Stimulated activated CD8-positive, alpha-beta memory T cell treated with anti-CD3 and anti-CD28 coated beads, Interleukin-7, amount 100 ng/mL, for 24 hours (primary cell): ENCODE measurements around the gene SLC25A6.
"Not testable (repeated sequence)": the region's sequence is repeated elsewhere in the genome, so short reads cannot be mapped to it uniquely, and the experiment has no call there.

ENCODE experiments used
- DNase-seq: peaks from one replicate; pipeline ENCODE4 v3.0.0-alpha.2; 2020; ENCODE audit warnings: low read depth

SLC25A6 gene

GRCh38 chrX:1391707-1392375 lies at the start of gene SLC25A6:
Gene SLC25A6 (minus strand): TSS chrX:1392113. CDS start chrX:1392009, 104 bp downstream.
- DNase-seq = peak; percentile 99

DNA sequence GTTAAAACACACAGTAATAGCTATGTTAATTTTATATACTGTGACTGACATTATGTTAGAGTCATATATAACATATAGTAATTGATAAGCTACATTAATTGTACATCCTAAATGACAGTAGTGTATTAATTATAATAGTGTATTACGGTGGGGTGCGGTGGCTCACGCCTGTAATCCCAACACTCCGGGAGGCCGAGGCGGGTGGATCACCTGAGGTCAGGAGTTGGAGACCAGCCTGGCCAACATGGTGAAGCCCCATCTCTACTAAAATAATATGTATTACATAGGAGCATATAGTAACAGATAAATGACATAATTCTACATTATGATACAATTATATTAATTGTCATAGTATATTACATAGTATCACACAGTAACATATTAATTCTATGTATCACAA lies 48.6 kb upstream of the SLC25A6 start:
- no peak for DNase-seq

DNA sequence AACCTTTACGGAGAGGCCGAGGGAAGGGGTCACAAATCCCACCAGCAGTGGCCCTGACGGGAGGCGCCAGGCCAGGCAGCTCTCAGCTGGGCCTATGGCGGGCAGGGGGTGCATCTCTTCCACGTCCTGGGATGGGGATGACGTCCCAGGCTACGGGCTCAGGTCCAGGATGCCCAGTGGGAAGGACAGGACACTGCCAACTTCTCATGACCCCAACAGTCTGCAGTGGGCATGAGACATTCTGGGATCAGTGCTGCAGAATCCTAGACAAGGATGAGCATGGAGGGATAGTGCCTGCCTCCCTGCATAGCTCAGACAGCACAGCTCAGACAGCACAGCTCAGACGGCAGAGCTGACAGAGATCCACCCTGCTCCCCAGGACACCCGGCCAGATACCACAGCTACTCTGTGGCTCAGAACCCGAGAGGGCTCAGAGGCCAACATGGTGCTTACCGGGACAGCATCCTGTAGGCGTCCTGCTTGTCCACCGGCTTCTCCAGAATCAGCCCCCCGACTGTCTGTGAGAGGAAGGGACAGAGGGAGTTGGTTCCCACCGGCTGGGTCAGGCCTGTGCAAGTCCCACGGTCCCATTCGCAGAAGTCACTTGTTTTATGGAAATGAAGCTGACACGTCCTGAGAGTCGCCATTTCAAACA lies 43.5 kb upstream of the SLC25A6 start:
- DNase-seq = no peak

GRCh38 chrX:1434871-1435240 lies 42.9 kb upstream of the SLC25A6 start:
- no peak for DNase-seq

DNA sequence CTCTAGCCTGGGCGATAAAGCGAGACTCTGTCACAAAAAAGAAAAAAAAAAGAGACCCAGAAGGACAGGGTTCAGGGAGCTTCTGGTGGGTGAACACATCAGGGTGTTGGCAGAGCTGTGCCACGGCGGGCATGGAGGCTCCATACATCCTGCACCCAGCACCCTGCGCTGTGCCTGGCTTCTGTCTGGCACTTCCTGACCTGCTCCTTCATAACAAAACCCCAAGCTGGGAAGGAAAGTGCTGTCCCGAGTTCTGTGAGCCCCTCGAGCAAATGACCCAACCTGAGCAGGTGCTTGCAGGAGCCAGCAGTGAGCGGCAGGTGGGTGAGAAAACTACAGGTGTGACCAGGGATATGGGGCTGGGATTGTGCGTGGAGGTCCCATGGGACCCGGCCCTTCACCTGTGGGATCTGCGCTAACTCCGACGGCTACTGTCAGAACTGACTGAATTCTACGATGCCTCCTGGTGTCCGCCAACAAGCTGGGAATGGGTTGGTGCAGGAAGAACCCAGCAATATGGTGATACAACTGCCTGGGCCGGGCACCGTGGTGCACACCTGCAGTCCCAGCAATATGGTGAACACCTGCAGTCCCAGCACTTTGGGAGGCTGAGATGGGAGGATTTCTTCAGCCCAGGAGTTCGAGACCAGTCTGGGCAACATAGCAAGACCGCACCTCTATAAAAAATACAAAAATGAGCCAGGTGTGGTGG lies 41.9 kb upstream of the SLC25A6 start:
- DNase-seq = no peak

- no peak for DNase-seq
Observed at GRCh38 chrX:1430451-1430850, 38.5 kb upstream of the SLC25A6 start.

GRCh38 chrX:1427756-1428155 lies 35.8 kb upstream of the SLC25A6 start:
- DNase-seq = no peak

DNA sequence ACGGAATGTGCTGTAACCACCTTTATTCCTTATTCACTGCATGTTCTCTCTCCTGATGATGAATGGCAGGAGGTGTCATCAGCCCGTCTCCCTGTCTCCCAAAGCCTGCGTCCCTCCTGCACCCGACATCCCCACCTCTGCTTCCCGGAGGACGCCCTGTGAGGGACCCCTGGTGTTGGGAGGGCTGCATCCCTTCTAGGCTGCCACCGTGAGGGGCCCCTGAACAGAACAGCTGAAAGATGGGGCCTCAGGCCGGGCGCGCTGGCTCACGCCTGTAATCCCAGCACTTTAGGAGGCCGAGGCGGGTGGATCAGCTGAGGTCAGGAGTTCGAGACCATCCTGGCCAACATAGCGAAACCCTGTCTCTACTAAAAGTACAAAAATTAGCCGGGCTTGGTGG lies 34.4 kb upstream of the SLC25A6 start:
- DNase-seq = not testable (repeated sequence)

GRCh38 chrX:1425381-1425780 lies 33.5 kb upstream of the SLC25A6 start:
- DNase-seq = no peak

GRCh38 chrX:1424147-1424851 lies 32.4 kb upstream of the SLC25A6 start:
- no peak for DNase-seq

DNA sequence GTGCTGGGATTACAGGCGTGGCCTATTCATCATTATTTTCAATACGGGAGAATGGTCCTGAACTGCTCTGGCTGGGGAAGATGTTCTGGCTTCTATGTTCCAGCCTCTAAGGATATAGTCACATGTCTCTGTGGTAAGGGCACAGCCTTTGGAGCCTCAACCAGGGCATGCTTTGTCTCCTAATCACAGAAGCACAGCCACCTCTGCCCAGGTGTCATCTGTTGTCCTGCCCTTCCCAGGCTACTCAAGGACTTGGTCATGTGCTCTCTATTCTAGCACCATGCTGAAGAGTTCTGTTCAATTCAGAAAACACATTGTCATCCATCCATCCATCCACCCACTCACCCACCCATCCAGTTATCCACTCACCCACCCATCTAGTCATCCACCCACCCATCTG lies 31.3 kb upstream of the SLC25A6 start:
- DNase-seq = no peak

DNA sequence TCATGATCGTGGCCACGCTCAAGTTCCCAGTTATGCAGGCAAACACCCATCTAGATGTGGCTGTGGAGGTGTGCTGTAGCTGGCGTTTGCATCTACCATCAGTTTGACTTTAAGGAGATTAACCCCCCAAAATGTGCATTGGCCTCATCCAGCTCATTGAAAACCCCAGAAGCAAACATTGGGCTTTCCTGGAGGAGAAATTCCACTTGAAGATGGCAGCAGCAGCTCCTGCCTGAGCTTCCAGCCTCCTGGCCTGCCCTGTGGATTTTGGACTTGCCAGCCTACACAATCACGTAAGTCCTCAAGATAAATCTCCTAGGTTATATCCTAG lies 30.2 kb upstream of the SLC25A6 start:
- no peak for DNase-seq

- no peak for DNase-seq
Observed at GRCh38 chrX:1421433-1422134, 29.7 kb upstream of the SLC25A6 start.

DNA sequence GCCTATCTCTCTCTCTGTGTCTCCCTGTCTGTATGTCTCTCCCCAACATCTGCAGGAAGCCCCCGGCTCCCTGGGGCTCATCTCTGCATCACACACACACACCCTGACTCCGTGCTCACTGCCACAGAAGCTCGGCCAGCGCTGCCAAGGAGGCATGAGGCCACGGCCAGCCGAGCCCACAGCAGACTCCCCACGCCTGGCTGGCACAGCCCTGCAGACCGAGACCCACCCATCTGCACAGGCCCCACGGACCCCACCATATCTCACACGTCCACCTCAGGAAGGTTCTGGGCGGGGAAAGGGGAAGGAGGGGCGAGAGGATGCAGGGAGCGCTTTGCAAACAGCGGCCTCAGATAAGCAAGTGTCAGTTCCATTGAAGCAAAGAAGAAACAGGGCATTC lies 28.5 kb upstream of the SLC25A6 start:
- DNase-seq = no peak

GRCh38 chrX:1419545-1420355 lies 27.8 kb upstream of the SLC25A6 start:
- no peak for DNase-seq

GRCh38 chrX:1418901-1419544 lies 27.1 kb upstream of the SLC25A6 start:
- DNase-seq = no peak

- no peak for DNase-seq
Observed at GRCh38 chrX:1417921-1418771, 26.2 kb upstream of the SLC25A6 start.

GRCh38 chrX:1416965-1417760 lies 25.2 kb upstream of the SLC25A6 start:
- no peak for DNase-seq

DNA sequence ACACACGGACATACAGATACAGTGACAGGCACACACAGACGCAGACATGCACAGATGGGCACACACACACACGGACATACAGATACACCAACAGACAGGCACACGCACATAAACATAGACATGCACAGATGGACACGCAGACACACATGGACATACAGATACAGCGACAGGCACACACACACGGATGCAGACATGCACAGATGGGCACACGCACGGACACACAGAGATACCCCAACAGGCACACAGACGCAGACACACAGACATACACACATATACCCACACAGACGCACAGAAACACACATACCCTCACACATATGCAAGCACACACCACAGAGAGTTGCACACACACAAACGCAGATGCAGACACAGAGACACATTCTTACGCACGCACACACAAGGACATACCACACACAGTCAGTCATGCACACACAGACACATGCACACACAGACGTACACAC lies 24.4 kb upstream of the SLC25A6 start:
- no peak for DNase-seq
